LNCAP (cell line): ENCODE results near the gene UNC13B.

Experiments
- TF ChIP-seq, protein P1 (sequence below): fragments of 450-650 bp; IDR thresholded peaks from 2 replicates; pipeline ENCODE4 v1.5.1; 2017; ENCODE audit warnings: mild to moderate bottlenecking

Gene UNC13B

DNA sequence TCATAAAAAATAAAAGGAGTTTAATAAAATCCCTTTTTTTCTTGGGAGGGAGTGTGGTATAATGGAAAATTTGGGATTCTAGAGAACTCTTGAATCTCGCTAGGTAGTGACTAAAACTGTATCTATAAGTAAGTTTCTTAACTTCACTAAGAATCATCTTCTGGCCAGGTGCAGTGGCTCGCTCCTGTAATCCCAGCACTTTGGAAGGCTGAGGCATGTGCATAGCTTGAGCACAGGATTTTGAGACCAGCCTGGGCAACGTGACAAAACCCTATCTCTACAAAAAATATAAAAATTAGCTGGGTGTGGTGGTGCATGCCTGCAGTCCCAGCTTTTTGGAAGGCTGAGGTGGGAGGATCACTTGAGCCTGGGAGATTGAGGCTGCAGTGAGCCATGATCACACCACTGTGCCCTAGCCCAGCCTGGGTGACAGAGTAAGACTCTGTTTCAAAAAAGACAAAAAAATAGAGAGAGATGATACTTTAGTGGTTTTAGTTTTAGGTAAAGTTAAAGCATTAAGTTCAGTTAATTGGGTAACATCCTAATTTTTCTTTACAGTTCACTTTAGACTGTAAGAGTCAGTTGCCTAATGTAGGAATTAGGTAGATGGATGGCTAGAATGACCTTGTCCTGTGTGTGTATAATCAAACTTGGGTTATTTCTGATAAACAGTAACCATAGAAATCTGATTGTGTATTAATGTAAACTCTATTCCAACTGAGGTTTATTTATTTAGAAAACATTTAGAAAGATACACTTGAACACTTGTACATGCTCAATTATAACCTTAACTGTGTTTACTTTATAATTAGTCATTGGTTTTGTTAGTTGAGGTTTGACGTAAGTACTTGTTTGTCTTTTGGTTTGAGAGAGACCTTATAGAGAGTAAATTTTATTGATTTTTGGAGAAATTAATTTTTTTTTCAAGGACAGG, 17.8 kb downstream of the UNC13B start:
- TF ChIP-seq, protein P1, sequence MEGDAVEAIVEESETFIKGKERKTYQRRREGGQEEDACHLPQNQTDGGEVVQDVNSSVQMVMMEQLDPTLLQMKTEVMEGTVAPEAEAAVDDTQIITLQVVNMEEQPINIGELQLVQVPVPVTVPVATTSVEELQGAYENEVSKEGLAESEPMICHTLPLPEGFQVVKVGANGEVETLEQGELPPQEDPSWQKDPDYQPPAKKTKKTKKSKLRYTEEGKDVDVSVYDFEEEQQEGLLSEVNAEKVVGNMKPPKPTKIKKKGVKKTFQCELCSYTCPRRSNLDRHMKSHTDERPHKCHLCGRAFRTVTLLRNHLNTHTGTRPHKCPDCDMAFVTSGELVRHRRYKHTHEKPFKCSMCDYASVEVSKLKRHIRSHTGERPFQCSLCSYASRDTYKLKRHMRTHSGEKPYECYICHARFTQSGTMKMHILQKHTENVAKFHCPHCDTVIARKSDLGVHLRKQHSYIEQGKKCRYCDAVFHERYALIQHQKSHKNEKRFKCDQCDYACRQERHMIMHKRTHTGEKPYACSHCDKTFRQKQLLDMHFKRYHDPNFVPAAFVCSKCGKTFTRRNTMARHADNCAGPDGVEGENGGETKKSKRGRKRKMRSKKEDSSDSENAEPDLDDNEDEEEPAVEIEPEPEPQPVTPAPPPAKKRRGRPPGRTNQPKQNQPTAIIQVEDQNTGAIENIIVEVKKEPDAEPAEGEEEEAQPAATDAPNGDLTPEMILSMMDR: no peak

DNA sequence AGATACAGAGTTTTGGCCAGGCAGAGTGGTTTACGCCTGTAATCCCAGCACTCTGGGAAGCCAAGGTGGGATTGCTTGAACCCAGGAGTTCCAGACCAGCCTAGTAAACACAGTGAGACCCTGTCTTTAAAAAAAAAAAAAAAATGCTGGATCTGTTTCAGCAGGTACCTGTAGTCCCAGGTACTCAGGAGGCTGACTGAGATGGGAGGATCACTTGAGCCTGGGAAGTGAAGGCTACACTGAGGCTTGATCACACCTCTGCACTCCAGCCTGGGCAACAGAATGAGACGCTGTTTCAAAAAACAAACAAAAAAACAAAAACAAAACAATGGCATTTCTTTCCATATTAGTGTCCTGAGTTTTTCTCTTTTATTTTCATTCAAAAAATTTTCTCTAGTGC, 19.0 kb downstream of the UNC13B start:
- TF ChIP-seq, protein P1: no peak

DNA sequence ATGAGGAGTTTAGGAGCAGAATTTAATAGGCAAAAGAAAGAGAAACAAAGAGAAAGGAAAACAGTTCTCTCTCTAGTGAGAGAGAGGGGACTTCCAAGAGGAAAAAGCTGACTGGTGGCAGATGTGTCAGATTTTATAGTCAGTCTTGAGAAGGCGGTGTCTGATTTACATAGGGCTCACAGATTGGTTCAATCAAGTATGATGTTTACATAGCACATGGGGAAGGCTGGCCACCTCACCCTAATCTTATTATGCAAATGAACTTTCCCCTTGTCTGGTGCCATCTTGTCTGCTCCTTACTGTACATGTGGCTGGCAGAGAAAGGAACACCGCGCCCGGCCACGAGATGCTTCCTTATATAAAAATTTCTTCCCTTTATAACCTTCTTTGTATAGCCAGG, 24.7 kb downstream of the UNC13B start:
- TF ChIP-seq, protein P1: no peak

DNA sequence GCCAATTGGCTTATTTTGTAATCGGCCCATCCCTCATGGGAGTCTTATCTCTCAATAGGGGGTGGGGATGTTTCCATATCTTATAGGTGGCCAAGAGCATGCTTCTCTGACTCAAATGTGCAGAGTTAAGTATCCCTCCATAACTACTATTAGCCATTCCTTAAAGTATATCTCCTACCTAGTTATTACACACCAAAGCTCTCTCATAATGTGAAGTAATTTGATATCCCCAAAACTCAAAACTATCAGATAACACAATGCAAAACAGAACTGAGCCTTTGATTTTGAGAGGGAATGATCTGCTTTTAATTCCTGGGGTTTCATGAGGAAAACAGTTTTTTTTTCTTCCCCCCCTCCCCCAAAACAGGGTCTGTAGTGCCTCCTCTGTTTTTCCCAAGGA, 28.4 kb downstream of the UNC13B start:
- TF ChIP-seq, protein P1: no peak

DNA sequence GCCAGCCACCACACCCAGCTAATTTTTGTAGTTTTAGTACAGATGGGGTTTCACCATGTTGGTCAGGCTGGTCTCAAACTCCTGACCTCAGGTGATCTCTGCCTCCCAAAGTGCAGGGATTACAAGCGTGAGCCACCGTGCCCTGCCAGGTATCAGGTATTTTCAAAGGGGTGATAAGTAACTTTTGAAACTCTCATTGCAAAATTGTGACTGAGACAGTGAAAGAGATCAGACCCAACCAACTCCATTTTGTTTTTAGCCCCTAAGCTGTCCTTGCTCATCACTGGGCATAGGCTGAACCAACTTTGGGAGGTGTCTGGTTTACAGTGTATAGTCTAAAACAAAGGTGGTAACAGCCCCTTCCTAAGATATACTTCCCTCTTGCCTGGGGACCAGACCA, 29.3 kb downstream of the UNC13B start:
- TF ChIP-seq, protein P1: no peak

DNA sequence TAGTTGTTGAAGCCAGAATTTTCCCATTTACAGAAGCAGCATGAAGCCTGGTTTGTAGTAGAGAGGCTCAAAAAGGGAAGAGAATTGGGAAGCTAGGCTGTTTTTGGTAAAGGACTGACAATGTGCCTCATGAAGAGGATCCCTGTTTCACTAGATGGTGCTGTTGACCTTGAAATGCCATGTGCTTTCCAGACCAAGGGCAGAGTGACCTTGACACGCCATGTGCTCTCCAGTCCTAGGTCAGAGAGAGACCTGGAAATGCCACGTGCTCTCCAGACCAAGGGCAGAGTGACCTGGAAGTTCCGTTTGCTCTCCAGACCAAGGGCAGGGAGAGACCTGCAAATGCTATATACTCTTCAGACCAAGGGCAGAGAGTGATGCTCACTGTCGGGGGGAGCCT, 32.0 kb downstream of the UNC13B start:
- TF ChIP-seq, protein P1: no peak

DNA sequence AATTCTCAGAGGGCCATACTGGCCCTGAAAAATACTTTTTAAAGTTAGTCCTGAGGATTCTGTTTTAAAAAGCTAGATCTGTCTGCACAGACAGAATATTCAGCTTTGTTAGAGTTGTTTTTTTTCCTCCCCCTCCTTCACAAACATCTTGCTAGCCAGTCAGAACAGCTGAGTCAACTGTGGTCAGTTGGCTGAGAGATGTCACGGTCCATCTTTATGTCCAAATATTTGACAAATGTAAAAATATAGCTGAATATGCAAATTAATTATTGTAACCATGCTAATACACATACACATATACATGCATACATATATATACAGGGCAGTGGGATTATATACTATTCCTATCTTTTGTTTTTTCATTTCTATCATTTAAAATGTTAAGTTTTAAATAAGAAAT, 33.9 kb downstream of the UNC13B start:
- TF ChIP-seq, protein P1: no peak

DNA sequence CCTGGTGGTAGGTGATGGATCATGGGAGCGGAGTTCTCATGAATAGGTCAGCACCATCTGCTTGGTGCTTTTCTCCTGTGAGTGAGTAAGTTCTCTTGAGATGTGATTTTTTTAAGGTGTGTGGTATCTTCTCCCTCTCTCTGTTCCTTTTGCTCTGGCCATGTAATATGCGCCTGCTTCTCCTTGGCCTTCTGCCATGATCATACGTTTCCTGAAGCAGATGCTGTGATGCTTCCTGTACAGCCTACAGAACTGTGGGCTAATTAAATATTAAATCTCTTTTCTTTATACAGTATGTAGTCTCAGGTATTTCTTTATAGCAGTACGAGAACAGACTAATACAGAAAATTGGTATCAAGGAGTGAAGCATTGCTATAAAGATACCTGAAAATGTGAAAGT, 36.4 kb downstream of the UNC13B start:
- TF ChIP-seq, protein P1: no peak
